HCT116 (cell line): ENCODE measurements around the gene SLC1A3. TPM values are rescaled to one million over a fixed set of nuclear protein-coding genes. Genes with fewer than 3 reads are reported as not detected.

ENCODE experiments used
- CBX3 ChIP-seq: IDR thresholded peaks from 2 replicates; pipeline ENCODE4 v1.6.1; 2012; ENCODE audit warnings: low read depth
- EGR1 ChIP-seq: IDR thresholded peaks from 2 replicates; pipeline ENCODE4 v1.6.1; 2012; ENCODE audit warnings: low read depth
- ELF1 ChIP-seq: IDR thresholded peaks from 2 replicates; pipeline ENCODE4 v1.6.1; 2012; ENCODE audit warnings: low read depth, borderline replicate concordance
- POLR2AphosphoS5 ChIP-seq: IDR thresholded peaks from 2 replicates; pipeline ENCODE4 v1.6.1; 2011; ENCODE audit warnings: mild to moderate bottlenecking, low read depth, low read length, moderate library complexity
- RAD21 ChIP-seq: IDR thresholded peaks from 2 replicates; pipeline ENCODE4 v1.6.1; 2012; ENCODE audit warnings: low read depth, mild to moderate bottlenecking
- SIN3A ChIP-seq: IDR thresholded peaks from 2 replicates; pipeline ENCODE4 v1.6.1; 2012; ENCODE audit warnings: low read depth
- SRF ChIP-seq: IDR thresholded peaks from 2 replicates; pipeline ENCODE4 v1.6.1; 2012; ENCODE audit warnings: low read depth
- YY1 ChIP-seq: IDR thresholded peaks from 2 replicates; pipeline ENCODE4 v1.6.1; 2011; ENCODE audit warnings: low read length, low read depth, moderate library complexity, mild to moderate bottlenecking; ENCODE audit not compliant: insufficient replicate concordance; ENCODE audit errors: extremely low read depth
- ZFX ChIP-seq: fragments of 450-650 bp; IDR thresholded peaks from 2 replicates; pipeline ENCODE4 v1.6.1; 2017
- total RNA-seq: library from RNA; stranded (reverse); gene quantifications from one replicate; pipeline ENCODE4 v1.2.1, GENCODE V29; 2021; ENCODE audit not compliant: unreplicated experiment
- TF ChIP-seq, protein P1 (sequence below), 3 experiments: fragments of 200-600 bp in 1 of 3; sonication (generic) in 1 of 3; IDR thresholded peaks in 2 of 3; conservative IDR thresholded peaks in 1 of 3; 2 replicates each; pipeline ENCODE4 v1.5.1; 2012 to 2017; ENCODE audit warnings: low read depth in 2 of 3, low read length in 2 of 3, antibody characterized with exemption in 1 of 3, borderline replicate concordance in 1 of 3, control low read depth in 1 of 3, mild to moderate bottlenecking in 1 of 3, mixed read lengths in 1 of 3, mixed run types in 1 of 3, moderate library complexity in 1 of 3; ENCODE audit not compliant: insufficient read depth in 1 of 3
- TF ChIP-seq, protein P2 (sequence below): IDR thresholded peaks from 2 replicates; pipeline ENCODE4 v1.6.1; 2011; ENCODE audit warnings: mild to moderate bottlenecking, low read length, moderate library complexity; ENCODE audit not compliant: insufficient replicate concordance; ENCODE audit errors: extremely low read depth

Gene SLC1A3
- total RNA-seq, 1 experiment from 2014 or later: 12.9 TPM

DNA sequence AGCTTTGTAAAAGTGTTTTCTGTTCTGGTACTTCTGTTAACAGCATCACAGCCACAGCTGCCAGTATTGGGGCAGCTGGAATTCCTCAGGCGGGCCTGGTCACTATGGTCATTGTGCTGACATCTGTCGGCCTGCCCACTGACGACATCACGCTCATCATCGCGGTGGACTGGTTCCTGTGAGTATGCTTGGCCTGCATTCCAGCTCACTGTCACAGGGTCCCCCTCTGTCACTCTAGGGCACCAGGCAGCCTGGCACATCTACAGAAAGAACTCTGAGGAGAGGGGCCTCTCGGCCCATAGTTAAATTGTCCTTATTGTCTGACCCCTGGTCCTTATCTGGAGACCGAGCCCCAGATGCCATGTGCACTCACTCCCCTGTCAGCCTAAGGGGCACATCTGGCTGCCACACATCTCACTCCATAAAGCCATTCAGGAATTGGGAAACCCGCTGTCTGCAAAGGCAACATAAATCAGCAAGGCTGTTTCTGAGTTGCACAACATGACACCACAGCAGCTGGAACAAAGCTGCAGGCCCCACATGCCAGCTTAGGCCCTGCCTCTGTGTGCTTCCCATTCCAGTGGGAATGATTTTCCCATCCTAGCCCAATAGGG lies 77.5 kb downstream of the SLC1A3 start (continued):
- TF ChIP-seq, protein P1, sequence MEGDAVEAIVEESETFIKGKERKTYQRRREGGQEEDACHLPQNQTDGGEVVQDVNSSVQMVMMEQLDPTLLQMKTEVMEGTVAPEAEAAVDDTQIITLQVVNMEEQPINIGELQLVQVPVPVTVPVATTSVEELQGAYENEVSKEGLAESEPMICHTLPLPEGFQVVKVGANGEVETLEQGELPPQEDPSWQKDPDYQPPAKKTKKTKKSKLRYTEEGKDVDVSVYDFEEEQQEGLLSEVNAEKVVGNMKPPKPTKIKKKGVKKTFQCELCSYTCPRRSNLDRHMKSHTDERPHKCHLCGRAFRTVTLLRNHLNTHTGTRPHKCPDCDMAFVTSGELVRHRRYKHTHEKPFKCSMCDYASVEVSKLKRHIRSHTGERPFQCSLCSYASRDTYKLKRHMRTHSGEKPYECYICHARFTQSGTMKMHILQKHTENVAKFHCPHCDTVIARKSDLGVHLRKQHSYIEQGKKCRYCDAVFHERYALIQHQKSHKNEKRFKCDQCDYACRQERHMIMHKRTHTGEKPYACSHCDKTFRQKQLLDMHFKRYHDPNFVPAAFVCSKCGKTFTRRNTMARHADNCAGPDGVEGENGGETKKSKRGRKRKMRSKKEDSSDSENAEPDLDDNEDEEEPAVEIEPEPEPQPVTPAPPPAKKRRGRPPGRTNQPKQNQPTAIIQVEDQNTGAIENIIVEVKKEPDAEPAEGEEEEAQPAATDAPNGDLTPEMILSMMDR (IDR thresholded peaks at IDR 0.05 in 2 of 3, conservative IDR thresholded peaks at IDR 0.05 in 1 of 3; ENCODE audit: borderline replicate concordance in 1 of 3, insufficient read depth in 1 of 3, low read depth in 2 of 3, low read length in 2 of 3): no peak
- TF ChIP-seq CBX3: no peak
- no peak for TF ChIP-seq ELF1
- TF ChIP-seq SRF: no peak
- TF ChIP-seq YY1: no peak
- no peak for TF ChIP-seq ZFX
- no peak for TF ChIP-seq RAD21
- no peak for TF ChIP-seq SIN3A
- TF ChIP-seq, protein P2, sequence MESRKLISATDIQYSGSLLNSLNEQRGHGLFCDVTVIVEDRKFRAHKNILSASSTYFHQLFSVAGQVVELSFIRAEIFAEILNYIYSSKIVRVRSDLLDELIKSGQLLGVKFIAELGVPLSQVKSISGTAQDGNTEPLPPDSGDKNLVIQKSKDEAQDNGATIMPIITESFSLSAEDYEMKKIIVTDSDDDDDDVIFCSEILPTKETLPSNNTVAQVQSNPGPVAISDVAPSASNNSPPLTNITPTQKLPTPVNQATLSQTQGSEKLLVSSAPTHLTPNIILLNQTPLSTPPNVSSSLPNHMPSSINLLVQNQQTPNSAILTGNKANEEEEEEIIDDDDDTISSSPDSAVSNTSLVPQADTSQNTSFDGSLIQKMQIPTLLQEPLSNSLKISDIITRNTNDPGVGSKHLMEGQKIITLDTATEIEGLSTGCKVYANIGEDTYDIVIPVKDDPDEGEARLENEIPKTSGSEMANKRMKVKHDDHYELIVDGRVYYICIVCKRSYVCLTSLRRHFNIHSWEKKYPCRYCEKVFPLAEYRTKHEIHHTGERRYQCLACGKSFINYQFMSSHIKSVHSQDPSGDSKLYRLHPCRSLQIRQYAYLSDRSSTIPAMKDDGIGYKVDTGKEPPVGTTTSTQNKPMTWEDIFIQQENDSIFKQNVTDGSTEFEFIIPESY: no peak
- TF ChIP-seq EGR1: no peak
- TF ChIP-seq POLR2AphosphoS5: no peak
